Esophagus muscularis mucosa (tissue), 4 donors: ENCODE data around the gene AZI2. TPM values are rescaled to one million over a fixed set of nuclear protein-coding genes. Genes with fewer than 3 reads are reported as not detected.

Experiments
- DNase-seq: peaks from one replicate; pipeline ENCODE4 v3.0.0-alpha.2; 2017; ENCODE audit errors: extremely low spot score
- H3K27ac ChIP-seq, 4 donors: fragments of 200-600 bp; sonication (generic); replicated peaks in 1 of 4; 1 replicate in 3 of 4; 2 replicates in 1 of 4; pipeline ENCODE4 v1.5.1; 2016 to 2019; ENCODE audit warnings: mild to moderate bottlenecking in 1 of 4
- H3K27me3 ChIP-seq, 4 donors: fragments of 200-600 bp; sonication (generic); one replicate each; pipeline versions ENCODE4 v1.5.1 to v1.6.0; 2016 to 2019
- H3K36me3 ChIP-seq, 4 donors: fragments of 200-600 bp; sonication (generic); one replicate each; pipeline ENCODE4 v1.5.1; 2016 to 2019
- H3K4me1 ChIP-seq, 4 donors: fragments of 200-600 bp; sonication (generic); one replicate each; pipeline ENCODE4 v1.5.1; 2016 to 2019
- H3K4me3 ChIP-seq, 4 donors: fragments of 200-600 bp; sonication (generic); 1 replicate in 2 of 4; 2 replicates in 2 of 4; pipeline ENCODE4 v1.5.1; 2016 to 2019; ENCODE audit warnings: mild to moderate bottlenecking in 4 of 4, moderate library complexity in 1 of 4
- H3K9me3 ChIP-seq, 4 donors: fragments of 200-600 bp; sonication (generic); 1 replicate in 3 of 4; 2 replicates in 1 of 4; pipeline ENCODE4 v1.5.1; 2016 to 2019
- CTCF ChIP-seq, 3 experiments: fragments of 200-600 bp in 2 of 3; fragments of 450-650 bp in 1 of 3; sonication (generic) in 2 of 3; IDR thresholded peaks; one replicate each; pipeline ENCODE4 v1.5.1; 2017 to 2019; ENCODE audit warnings: antibody characterized with exemption in 3 of 3, mild to moderate bottlenecking in 2 of 3, moderate library complexity in 1 of 3
- EP300 ChIP-seq: sonication (generic); formaldehyde crosslinking; IDR thresholded peaks from one replicate; pipeline ENCODE4 v1.6.1; 2017; ENCODE audit warnings: antibody characterized with exemption
- POLR2A ChIP-seq: fragments of 450-650 bp; IDR thresholded peaks from one replicate; pipeline ENCODE4 v1.6.1; 2017; ENCODE audit warnings: antibody characterized with exemption, moderate library complexity, mild to moderate bottlenecking, low read depth
- POLR2AphosphoS5 ChIP-seq, 2 donors: sonication (generic); formaldehyde crosslinking; IDR thresholded peaks; one replicate each; pipeline ENCODE4 v1.6.1; 2017; ENCODE audit warnings: antibody characterized with exemption in 2 of 2
- WGBS: methylation state at CpG from one replicate; pipeline ENCODE4 v1.1.5; 2018; 5-methylcytosine and 5-hydroxymethylcytosine counted together
- intact Hi-C: fragments of 100-400 bp; cut with DNase I; formaldehyde crosslinking; loops from one replicate; pipeline ENCODE4 v1.15.1; 2023
- total RNA-seq, 4 donors: library from RNA; depleted of rRNA; stranded (reverse); fragments of >200 nt; gene quantifications; one replicate each; pipeline versions ENCODE4 v1.1.0 to v1.2.1, GENCODE V29; 2016

Gene AZI2
- total RNA-seq, 4 donors from 2014 or later: 40.0 to 71.9 (median 56.5) TPM

GRCh38 chr3:28290863-28291300, 57.7 kb downstream of the AZI2 start:
- H3K27me3 ChIP-seq: no peaks in the 10 kb centered on the region
- DNase-seq: no peak
- no peaks in the 10 kb centered on the region for H3K9me3 ChIP-seq
- intact Hi-C loops: no loop called here
- 100% methylated on average over 1 of the region's 1 CpG for WGBS
- no peak overlapping the region for H3K4me3 ChIP-seq
- TF ChIP-seq EP300 (no peak), POLR2A (no peak), CTCF (IDR thresholded peaks at IDR 0.05) (no peak), POLR2AphosphoS5 (IDR thresholded peaks at IDR 0.05) (no peak)
- H3K36me3 ChIP-seq: peaks cover 0 to 5% (median 0%) of the 10 kb centered on the region in 4 donors
- H3K27ac ChIP-seq: no peak overlapping the region
- no peaks in the 10 kb centered on the region for H3K4me1 ChIP-seq

GRCh38 chr3:28287046-28287445, 61.6 kb downstream of the AZI2 start:
- H3K27me3 ChIP-seq: no peaks in the 10 kb centered on the region
- H3K9me3 ChIP-seq: no peaks in the 10 kb centered on the region
- intact Hi-C loops: no loop called here
- H3K4me3 ChIP-seq: no peak overlapping the region
- no peak for DNase-seq
- H3K27ac ChIP-seq: no peak overlapping the region
- H3K36me3 ChIP-seq: peaks cover 0 to 5% (median 0%) of the 10 kb centered on the region in 4 donors
- no peaks in the 10 kb centered on the region for H3K4me1 ChIP-seq
- WGBS: 83% methylated on average over 2 of the region's 2 CpGs
- TF ChIP-seq CTCF (IDR thresholded peaks at IDR 0.05): no peak
- TF ChIP-seq POLR2AphosphoS5 (IDR thresholded peaks at IDR 0.05): no peak
- no peak for TF ChIP-seq EP300
- no peak for TF ChIP-seq POLR2A

GRCh38 chr3:28286595-28286994, 62.0 kb downstream of the AZI2 start:
- intact Hi-C loops: no loop called here
- Histone ChIP-seq H3K4me3 (no peak overlapping the region), H3K9me3 (no peaks in the 10 kb centered on the region), H3K27ac (no peak overlapping the region), H3K4me1 (no peaks in the 10 kb centered on the region), H3K27me3 (no peaks in the 10 kb centered on the region), H3K36me3 (peaks cover 0 to 5% (median 0%) of the 10 kb centered on the region in 4 donors)
- no peak for TF ChIP-seq EP300
- peak; percentile 42 to 61 (median 52) for TF ChIP-seq CTCF (IDR thresholded peaks at IDR 0.05)
- no peak for TF ChIP-seq POLR2A
- DNase-seq: no peak

- intact Hi-C loops: no loop called here
- Histone ChIP-seq H3K4me3 (no peak overlapping the region), H3K27me3 (no peaks in the 10 kb centered on the region), H3K36me3 (peaks cover 0 to 3% (median 1%) of the 10 kb centered on the region in 4 donors), H3K4me1 (peaks cover 0 to 16% (median 6%) of the 10 kb centered on the region in 4 donors), H3K9me3 (no peaks in the 10 kb centered on the region), H3K27ac (no peak overlapping the region)
- 98% methylated on average over 3 of the region's 3 CpGs for WGBS
- TF ChIP-seq EP300: no peak
- no peak for TF ChIP-seq POLR2AphosphoS5 (IDR thresholded peaks at IDR 0.05)
- no peak for TF ChIP-seq POLR2A
- no peak for TF ChIP-seq CTCF (IDR thresholded peaks at IDR 0.05)
- no peak for DNase-seq
These were observed 67.8 kb downstream of the AZI2 start for GRCh38 chr3:28280781-28281180.

GRCh38 chr3:28279770-28280169, 68.9 kb downstream of the AZI2 start:
- Histone ChIP-seq H3K4me3 (no peak overlapping the region), H3K9me3 (no peaks in the 10 kb centered on the region), H3K27me3 (no peaks in the 10 kb centered on the region), H3K36me3 (peaks cover 0 to 12% (median 9%) of the 10 kb centered on the region in 4 donors), H3K27ac (no peak overlapping the region), H3K4me1 (peaks cover 0 to 16% (median 6%) of the 10 kb centered on the region in 4 donors)
- TF ChIP-seq CTCF (IDR thresholded peaks at IDR 0.05) (no peak), POLR2AphosphoS5 (IDR thresholded peaks at IDR 0.05) (no peak), EP300 (no peak), POLR2A (no peak)
- DNase-seq: no peak
- WGBS: 20% methylated on average over 4 of the region's 4 CpGs
- intact Hi-C loops: no loop called here
